Measurements from ENCODE around the gene TMEM271.

Gene TMEM271

DNA sequence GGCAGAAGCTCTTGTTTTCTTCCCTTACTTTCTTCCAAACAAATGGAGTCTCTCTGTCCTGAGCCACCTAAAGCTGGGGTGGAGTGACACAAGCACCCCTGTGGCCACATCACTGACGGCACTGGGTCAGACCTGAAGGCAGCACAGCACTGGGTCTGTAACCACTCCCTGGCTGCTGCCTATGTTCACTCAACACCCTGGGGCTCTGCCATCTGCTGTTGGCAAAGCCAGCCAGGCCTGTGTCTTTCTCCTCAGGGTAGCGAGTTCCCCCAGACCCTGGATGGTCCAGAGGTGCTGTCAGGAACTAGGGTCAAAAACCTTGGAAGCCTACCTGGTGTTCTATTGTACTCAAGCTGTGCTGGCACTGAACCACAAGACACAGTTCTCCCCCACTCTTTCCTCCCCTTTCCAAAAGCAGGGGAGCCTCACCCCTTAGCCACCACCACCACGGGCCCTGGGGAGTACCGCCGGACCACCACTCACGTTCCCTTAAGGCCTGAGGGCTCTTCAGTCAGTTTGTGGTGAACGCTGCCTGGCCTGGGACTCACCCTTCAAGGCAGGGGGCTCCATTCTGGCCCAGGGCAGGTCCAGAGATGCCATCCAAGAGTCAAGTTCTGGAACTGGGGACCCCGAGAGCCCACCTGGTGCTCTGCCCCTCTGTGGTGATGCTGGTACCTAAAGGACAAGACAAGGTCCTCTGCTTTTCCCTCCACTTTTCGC, 31.5 kb downstream of the TMEM271 start (continued):
- TF ChIP-seq POU6F1 (CRISPR knock-in tag; IDR thresholded peaks at IDR 0.05; ENCODE audit: borderline replicate concordance, low read depth) (no peak), TCF4 (CRISPR knock-in tag; IDR thresholded peaks at IDR 0.05; ENCODE audit: borderline replicate concordance) (no peak), TOX (CRISPR knock-in tag; IDR thresholded peaks at IDR 0.05; ENCODE audit: borderline replicate concordance) (no peak), ZNF70 (CRISPR knock-in tag; IDR thresholded peaks at IDR 0.05) (no peak)

- ATAC-seq, result no peak
- no peak for TF ChIP-seq ESRRG (CRISPR knock-in tag; IDR thresholded peaks at IDR 0.05)
- TF ChIP-seq CSDC2 (CRISPR knock-in tag; IDR thresholded peaks at IDR 0.05), result no peak
- no peak for TF ChIP-seq ZNF8 (CRISPR knock-in tag; IDR thresholded peaks at IDR 0.05)
- TF ChIP-seq, protein P1, sequence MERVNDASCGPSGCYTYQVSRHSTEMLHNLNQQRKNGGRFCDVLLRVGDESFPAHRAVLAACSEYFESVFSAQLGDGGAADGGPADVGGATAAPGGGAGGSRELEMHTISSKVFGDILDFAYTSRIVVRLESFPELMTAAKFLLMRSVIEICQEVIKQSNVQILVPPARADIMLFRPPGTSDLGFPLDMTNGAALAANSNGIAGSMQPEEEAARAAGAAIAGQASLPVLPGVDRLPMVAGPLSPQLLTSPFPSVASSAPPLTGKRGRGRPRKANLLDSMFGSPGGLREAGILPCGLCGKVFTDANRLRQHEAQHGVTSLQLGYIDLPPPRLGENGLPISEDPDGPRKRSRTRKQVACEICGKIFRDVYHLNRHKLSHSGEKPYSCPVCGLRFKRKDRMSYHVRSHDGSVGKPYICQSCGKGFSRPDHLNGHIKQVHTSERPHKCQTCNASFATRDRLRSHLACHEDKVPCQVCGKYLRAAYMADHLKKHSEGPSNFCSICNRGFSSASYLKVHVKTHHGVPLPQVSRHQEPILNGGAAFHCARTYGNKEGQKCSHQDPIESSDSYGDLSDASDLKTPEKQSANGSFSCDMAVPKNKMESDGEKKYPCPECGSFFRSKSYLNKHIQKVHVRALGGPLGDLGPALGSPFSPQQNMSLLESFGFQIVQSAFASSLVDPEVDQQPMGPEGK (CRISPR knock-in tag; IDR thresholded peaks at IDR 0.05; ENCODE audit: borderline replicate concordance), result no peak
Observed at GRCh38 chr4:541271-541670, 34.8 kb downstream of the TMEM271 start.

DNA sequence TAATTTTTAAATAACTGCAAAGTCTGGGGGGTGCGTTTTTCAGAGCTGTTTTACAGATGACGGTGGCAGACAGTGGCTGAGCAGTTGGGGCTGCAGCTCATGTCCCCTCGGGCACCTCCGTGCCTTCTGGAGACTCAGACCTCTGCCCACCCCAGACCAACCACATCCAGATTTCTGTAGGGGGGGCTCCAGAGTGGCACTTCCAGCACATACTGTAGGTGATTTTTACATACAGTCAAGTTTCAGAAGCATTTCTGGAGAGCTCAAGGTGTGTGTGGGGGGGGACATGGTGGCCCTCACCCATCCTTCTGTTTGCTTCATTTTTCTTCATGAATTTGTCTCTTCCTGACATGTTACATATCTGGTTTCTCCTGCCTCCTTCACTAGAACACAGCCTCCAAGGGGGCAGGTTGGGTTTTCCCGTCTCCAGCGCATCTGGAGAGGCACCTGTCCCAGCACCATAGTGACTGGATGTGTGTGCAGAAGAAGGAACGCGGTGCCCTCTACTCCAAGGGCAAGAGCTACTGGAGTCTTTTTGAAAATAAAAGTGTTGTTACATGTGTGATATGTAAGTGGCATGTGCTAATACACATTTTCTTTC, 37.5 kb downstream of the TMEM271 start:
- no peak for ATAC-seq
- TF ChIP-seq ZNF70 (CRISPR knock-in tag; IDR thresholded peaks at IDR 0.05), result no peak
- TF ChIP-seq ARNTL (CRISPR knock-in tag; IDR thresholded peaks at IDR 0.05; ENCODE audit: borderline replicate concordance, low read depth), result no peak
- no peak for TF ChIP-seq PPARA (CRISPR knock-in tag; IDR thresholded peaks at IDR 0.05; ENCODE audit: borderline replicate concordance)
- no peak for TF ChIP-seq TOX (CRISPR knock-in tag; IDR thresholded peaks at IDR 0.05; ENCODE audit: borderline replicate concordance)
- no peak for TF ChIP-seq TSHZ2 (CRISPR knock-in tag; IDR thresholded peaks at IDR 0.05)
- no peak for TF ChIP-seq CSRNP3 (CRISPR knock-in tag; IDR thresholded peaks at IDR 0.05)
- TF ChIP-seq ZC3H10 (CRISPR knock-in tag; IDR thresholded peaks at IDR 0.05), result no peak
- TF ChIP-seq ISL1 (CRISPR knock-in tag; IDR thresholded peaks at IDR 0.05), result no peak
- TF ChIP-seq CREB5 (CRISPR knock-in tag; IDR thresholded peaks at IDR 0.05; ENCODE audit: low read depth), result no peak
- TF ChIP-seq CSDC2 (CRISPR knock-in tag; IDR thresholded peaks at IDR 0.05), result no peak
- no peak for TF ChIP-seq RARB (CRISPR knock-in tag; IDR thresholded peaks at IDR 0.05)
- TF ChIP-seq ZNF565 (CRISPR knock-in tag; conservative IDR thresholded peaks at IDR 0.05; ENCODE audit: low read depth), result no peak
- no peak for TF ChIP-seq ESRRG (CRISPR knock-in tag; IDR thresholded peaks at IDR 0.05)

Measured in SK-N-SH treated with all-trans-retinoic acid at 6 μM for 48 hours (cell line).